ENCODE measurements around the gene YIF1A.

The YIF1A gene

GRCh38 chr11:66288671-66289547 lies at the start of gene YIF1A:
Gene YIF1A, minus strand, starts transcription at chr11:66289143. Its CDS starts 158 bp downstream, at chr11:66288985.
- TF ChIP-seq, protein P1, sequence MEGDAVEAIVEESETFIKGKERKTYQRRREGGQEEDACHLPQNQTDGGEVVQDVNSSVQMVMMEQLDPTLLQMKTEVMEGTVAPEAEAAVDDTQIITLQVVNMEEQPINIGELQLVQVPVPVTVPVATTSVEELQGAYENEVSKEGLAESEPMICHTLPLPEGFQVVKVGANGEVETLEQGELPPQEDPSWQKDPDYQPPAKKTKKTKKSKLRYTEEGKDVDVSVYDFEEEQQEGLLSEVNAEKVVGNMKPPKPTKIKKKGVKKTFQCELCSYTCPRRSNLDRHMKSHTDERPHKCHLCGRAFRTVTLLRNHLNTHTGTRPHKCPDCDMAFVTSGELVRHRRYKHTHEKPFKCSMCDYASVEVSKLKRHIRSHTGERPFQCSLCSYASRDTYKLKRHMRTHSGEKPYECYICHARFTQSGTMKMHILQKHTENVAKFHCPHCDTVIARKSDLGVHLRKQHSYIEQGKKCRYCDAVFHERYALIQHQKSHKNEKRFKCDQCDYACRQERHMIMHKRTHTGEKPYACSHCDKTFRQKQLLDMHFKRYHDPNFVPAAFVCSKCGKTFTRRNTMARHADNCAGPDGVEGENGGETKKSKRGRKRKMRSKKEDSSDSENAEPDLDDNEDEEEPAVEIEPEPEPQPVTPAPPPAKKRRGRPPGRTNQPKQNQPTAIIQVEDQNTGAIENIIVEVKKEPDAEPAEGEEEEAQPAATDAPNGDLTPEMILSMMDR (conservative IDR thresholded peaks at IDR 0.05; ENCODE audit: low read depth, low read length), result no peak
- peak within 1 kb of the TSS; percentile 85 for H3K4me3 ChIP-seq (ENCODE audit: low read depth, low read length)
- DNase-seq (ENCODE audit: low read depth), result peak; percentile 100

- DNase-seq (ENCODE audit: low read depth), result peak; percentile 69
- peak overlapping the region; percentile 18 for H3K4me3 ChIP-seq (ENCODE audit: low read depth, low read length)
- TF ChIP-seq, protein P1 (conservative IDR thresholded peaks at IDR 0.05; ENCODE audit: low read depth, low read length), result peak; percentile 16
Observed at GRCh38 chr11:66337103-66337899, 48.4 kb upstream of the YIF1A start.

- TF ChIP-seq, protein P1 (conservative IDR thresholded peaks at IDR 0.05; ENCODE audit: low read depth, low read length), result peak; percentile 38
- H3K4me3 ChIP-seq (ENCODE audit: low read depth, low read length), result peak within 1 kb of the TSS; percentile 65
- DNase-seq (ENCODE audit: low read depth), result peak; percentile 100
Observed at GRCh38 chr11:66336234-66337102, 47.5 kb upstream of the YIF1A start, which contains the start of gene RIN1. Gene RIN1, minus strand, starts transcription at chr11:66336434. Its CDS starts 32 bp downstream, at chr11:66336402.

DNA sequence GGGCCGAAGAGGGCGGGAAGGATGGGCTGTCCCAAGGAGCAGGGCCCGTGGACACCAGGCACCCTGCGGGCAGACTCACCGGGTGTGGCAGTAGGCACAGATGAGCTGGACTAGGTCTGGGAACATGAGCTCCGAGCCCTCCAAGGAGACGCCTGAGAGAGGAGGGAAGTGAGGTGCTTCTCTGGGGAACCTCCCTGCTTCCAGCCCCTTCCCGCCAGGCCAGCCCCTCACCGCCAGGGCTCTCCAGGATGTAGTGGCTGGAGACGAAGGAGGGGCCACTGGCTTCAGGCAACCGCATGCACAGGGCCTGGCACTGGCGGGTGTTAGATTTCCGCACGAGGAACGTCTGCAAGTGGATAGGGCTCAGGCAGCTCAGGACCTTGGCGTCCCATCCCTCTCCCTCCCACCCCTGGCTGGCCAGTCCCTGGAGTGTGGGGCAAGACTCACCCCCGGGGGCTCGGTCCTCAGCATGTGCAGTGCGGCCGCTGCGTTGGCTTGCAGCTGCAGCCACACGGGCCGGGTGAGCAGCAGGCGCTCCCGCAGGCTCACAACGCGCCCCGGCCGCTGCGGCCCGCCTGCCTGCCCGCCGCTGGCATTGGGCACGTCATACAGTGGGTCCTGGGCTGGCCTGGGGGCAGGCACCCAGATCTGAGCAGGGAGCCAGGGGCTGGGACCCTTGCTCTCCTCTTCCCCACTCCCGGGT lies 46.7 kb upstream of the YIF1A start:
- peak; percentile 84 for DNase-seq (ENCODE audit: low read depth)
- TF ChIP-seq, protein P1 (conservative IDR thresholded peaks at IDR 0.05; ENCODE audit: low read depth, low read length), result no peak
- peak overlapping the region; percentile 65 for H3K4me3 ChIP-seq (ENCODE audit: low read depth, low read length)

- TF ChIP-seq, protein P1 (conservative IDR thresholded peaks at IDR 0.05; ENCODE audit: low read depth, low read length), result no peak
- peak; percentile 52 for DNase-seq (ENCODE audit: low read depth)
- H3K4me3 ChIP-seq (ENCODE audit: low read depth, low read length), result peak overlapping the region; percentile 65
Observed at GRCh38 chr11:66334605-66335442, 45.9 kb upstream of the YIF1A start.
